GM19395 (cell line): Measurements from ENCODE around the gene P2RX7.
"Not testable (repeated sequence)": the region's sequence is repeated elsewhere in the genome, so short reads cannot be mapped to it uniquely, and the experiment has no call there.

Experiments
- ATAC-seq: cut with Tn5 transposase; IDR thresholded peaks from one replicate; pipeline ENCODE4 v1.9.1; 2021; ENCODE audit warnings: mild to moderate bottlenecking, moderate library complexity; ENCODE audit not compliant: unreplicated experiment

P2RX7 gene

DNA sequence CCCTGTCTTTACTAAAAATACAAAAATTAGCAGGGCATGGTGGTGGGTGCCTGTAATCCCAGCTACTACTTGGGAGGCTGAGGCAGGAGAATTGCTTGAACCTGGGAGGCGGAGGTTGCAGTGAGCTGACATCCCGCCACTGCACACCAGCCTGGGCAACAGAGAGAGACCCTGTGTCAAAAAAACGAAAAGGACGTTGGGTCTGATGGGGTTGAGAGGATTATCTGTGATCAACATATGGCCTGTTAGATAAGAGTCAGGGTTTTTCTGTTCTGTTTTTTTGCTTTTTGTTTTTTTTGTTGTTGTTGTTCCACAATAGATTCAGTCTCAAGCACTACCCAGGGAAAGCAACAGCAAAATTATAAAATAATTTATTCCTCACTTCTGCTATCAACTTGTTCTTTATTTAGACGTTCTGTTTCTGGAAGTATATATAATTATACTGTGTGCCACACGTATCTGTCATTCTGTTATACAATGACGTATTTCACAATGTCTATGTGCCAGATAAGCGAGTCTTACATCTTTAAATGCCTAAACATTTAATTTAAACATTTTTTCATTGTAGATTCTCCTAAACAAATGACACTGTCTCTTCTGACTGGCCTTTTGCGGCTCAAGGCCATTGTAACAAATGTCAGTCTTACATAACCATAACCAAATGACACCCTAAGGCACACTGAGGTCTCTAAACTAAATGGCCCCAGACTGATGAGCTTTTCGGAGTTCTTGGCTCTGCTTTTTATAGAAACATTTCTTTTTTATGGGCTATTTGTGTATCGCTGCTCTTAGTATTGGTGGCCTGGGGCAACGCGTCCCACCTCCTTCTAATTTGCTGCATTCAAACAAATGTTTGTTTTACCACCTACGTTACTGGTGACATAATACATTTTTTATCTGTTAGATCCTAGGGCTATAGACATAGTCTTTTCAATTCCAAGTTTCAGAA, 70.0 kb downstream of the P2RX7 start:
- ATAC-seq = no peak

DNA sequence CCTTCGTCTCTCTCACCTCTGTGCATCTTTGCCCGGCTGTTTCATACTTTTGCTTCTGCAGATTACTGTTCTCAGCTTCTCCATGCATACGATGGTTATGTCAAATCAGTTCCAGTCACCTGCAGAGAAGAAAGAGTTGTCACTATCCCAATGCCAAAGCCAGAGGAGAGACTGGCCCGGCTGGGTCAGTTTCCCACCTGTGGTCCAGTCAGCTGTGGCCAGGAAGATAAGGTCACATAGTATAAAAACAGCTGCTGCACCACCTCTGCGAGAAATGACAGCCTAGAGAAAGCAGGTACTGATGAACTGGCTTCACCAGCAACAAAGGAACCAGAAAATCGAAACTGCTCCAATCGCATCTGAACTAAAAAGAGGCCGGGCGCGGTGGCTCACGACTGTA, 70.8 kb downstream of the P2RX7 start:
- no peak for ATAC-seq

GRCh38 chr12:121205491-121205890, 72.8 kb downstream of the P2RX7 start:
- ATAC-seq = no peak

DNA sequence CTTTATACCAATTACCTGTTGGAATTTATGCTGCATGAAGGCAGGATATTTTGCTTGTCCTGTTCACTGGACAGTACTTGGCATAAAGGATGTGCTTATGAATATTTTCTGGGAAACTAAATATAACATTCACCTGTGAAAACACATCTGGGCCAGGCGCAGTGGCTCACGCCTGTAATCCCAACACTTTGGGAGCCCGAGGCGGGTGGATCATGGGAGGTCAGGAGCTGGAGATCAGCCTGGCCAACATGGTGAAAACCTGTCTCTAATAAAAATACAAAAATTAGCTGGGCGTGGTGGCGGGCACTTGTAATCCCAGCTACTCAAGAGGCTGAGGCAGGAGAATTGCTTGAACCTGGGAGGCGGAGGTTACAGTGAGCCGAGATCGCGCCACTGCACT, 75.9 kb downstream of the P2RX7 start:
- not testable (repeated sequence) for ATAC-seq

DNA sequence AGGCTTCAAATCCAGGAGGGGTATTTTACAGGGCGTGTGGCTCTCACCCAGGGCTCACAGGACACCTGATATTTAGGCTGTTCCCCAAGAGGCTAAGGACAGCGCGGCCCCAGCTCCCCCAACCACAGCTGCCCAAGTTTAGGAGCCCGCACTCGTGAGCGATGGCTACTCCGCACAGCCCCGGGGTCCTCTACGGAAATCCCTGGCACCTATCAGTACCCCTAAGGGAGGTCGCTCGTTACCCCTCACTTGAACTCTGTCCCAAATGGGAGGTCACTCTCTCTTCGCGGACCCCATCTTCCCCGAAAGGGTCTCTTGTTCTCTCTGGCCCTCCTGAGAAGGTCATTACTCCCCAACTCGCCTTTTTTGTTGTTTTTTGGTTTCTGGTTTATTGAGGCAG, 76.5 kb downstream of the P2RX7 start:
- ATAC-seq = no peak

DNA sequence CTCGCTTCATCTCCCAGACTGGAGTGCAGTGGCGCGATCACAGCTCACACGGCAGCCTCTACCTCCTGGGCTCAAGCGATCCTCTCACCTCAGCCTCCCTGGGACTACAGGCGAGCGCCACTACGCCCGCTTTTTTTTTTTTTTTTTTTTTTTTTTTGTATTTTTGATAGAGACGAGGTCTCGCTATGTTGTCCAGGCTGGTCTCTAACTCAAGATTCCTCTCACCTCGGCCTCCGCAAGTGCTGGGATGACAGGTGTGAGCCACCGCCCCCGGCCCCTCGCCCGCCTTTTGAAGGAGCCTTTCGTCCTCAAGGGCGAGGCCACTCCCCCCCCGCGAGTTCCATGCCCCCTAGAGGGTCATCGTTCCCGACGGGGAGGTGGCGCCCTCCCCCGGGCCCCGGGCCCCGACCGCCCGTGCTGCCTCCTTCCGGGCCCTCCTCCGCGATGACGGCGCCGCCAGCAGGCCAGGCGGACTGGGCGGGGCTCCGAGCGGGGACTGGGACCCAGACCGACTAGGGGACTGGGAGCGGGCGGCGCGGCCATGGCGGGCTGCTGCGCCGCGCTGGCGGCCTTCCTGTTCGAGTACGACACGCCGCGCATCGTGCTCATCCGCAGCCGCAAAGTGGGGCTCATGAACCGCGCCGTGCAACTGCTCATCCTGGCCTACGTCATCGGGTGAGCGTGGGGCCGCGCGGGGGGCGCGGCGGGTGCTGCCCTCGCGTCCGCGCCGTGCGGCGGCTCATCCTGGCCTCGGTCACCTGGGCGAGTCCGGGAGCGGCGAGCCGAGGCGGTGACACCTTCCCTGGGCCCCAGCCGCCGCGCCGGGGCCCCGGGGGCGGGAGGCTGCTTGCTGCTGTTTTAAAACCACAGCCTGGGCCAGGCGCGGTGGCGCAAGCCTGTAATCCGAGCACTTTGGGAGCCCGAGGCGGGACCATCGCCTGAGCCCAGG, 77.2 kb downstream of the P2RX7 start, which contains the start of gene P2RX4:
TSS of gene P2RX4 (plus strand) at position 506 of the 949 bp plus-strand sequence. CDS start at position 542, 36 bp downstream.
- peak; percentile 87 for ATAC-seq

DNA sequence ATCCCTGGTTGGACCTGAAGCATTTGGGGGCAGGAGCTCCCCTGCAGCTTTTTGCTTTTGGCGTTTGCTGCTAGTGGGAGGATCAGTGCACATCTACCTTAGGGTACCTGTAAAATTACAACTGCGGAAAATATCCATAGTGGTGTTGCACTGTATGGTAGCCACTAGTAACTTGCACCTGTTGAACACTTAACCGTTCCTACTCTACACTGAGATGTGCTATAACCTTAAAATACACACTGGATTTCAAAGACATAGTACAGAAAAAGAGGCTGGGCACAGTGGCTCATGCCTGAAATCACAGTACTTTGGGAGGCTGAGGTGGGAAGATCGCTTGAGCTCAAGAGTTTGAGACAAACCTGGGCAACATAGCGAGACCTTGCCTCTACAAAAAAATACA, 80.2 kb downstream of the P2RX7 start:
- no peak for ATAC-seq

- ATAC-seq = no peak
Measured at GRCh38 chr12:121214166-121214777, 81.6 kb downstream of the P2RX7 start.

DNA sequence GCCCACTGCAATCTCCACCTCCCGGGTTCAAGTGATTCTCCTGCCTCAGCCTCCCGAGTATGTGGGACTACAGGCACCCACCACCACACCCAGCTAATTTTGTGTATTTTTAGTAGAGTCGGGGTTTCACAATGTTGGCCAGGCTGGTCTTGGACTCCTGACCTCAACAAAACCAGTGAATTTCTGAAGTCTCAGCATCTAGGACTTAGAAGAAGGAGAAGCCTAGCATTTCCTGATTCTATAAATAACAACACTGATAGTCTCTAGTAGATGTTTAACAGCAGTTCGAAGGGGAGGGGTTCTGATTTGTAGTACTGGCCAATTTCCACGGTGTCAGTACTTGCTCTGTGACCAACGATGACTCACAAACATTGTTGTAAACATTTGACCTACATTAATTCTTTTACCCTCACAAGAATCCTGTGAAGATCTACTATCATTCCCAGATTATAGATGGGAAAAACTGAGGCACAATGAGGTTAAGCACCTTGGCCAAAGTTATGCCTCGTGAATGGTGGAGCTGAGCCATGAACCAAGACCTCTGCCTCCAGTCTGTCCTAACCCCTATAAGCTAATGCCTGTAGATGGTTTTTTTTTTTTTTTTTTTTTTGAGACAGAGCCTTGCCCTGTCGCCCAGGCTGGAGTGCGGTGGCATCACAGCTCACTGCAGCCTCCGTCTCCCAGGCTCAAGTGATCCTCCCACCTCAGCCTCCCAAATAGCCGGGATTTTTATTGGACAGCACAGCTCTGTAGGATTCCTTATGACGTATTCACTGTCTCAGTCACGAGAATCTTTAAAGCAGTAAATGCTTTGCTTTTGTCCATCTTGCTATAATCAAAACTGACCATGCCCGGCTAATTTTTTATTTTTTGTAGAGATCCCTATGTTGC, 82.4 kb downstream of the P2RX7 start:
- ATAC-seq = no peak

- no peak for ATAC-seq
Measured at GRCh38 chr12:121216102-121216501, 83.4 kb downstream of the P2RX7 start.

- no peak for ATAC-seq
Measured at GRCh38 chr12:121217063-121217462, 84.4 kb downstream of the P2RX7 start.

GRCh38 chr12:121217761-121218160, 85.1 kb downstream of the P2RX7 start:
- no peak for ATAC-seq

- ATAC-seq = no peak
Measured at GRCh38 chr12:121218588-121219352, 86.1 kb downstream of the P2RX7 start.

DNA sequence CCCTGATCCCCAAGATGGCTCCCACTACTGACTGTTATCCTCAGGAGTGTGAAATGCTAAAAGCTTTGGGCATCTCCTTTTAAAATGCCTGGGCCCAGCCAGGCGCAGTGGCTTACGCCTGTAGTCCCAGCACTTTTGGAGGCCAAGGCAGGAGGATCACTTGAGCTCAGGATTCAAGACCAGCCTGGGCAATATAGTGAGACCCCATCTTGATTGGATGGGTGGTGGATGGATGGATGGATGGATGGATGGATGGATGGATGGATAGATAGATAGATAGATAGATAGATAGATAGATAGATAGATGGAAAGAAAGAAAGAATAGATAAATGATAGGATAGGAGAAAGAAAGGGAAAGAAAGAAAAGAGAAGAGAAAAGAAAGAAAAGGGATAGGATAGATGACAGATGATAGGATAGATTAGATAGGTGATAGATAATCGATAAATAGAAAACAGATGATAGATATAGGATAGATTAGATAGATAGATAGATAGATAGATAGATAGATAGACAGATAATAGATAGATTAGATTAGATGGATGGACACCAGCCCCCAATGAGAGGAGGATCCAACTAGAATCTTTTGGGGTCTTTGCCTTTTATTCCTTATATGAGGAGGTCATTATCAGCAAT, 86.8 kb downstream of the P2RX7 start:
- ATAC-seq = no peak

DNA sequence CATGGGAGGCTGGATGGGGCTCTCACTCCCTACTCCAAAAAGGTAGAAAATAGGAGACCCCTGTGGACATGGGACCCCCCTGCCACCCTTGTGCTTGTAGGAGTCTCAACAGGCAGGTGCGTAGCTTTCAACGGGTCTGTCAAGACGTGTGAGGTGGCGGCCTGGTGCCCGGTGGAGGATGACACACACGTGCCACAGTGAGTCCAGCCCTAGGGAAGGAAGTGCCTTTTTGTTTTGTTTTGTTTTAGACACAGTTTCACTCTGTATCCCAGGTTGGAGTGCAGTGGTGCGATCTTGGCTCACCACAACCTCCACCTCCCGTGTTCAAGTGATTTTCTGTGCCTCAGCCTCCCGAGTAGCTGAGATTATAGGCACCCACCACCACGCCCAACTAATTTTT, 90.2 kb downstream of the P2RX7 start:
- ATAC-seq = no peak

- no peak for ATAC-seq
Measured at GRCh38 chr12:121223292-121224285, 90.9 kb downstream of the P2RX7 start.

- no peak for ATAC-seq
Measured at GRCh38 chr12:121224591-121224990, 91.9 kb downstream of the P2RX7 start.

- no peak for ATAC-seq
Measured at GRCh38 chr12:121226399-121226798, 93.7 kb downstream of the P2RX7 start.
